Calu3 (cell line): ENCODE measurements around the gene FAM118B. TPM values are rescaled to one million over a fixed set of nuclear protein-coding genes. Genes with fewer than 3 reads are reported as not detected.

ENCODE experiments used
- BruUV-seq: library from RNA; stranded (reverse); fragments of 400-500 nt; replicated peaks from 2 replicates; lab custom pipeline; 2021; lab: Mats Ljungman, UMichigan
- CTCF ChIA-PET: fragments of 300-600 bp; sonication (Branson Sonifier 250); formaldehyde crosslinking; loops from one replicate; lab custom pipeline; 2022; ENCODE audit warnings: antibody characterized with exemption; lab: Charles Lee
- DNase-seq: peaks from one replicate; pipeline ENCODE4 v3.0.0; 2022
- H3K27ac Mint-ChIP-seq: one replicate; pipeline ENCODE4 v1.8.0; 2022; ENCODE audit warnings: mixed read lengths; ENCODE audit not compliant: unreplicated experiment
- H3K27me3 Mint-ChIP-seq: one replicate; pipeline ENCODE4 v1.8.0; 2022; ENCODE audit warnings: mixed read lengths; ENCODE audit not compliant: unreplicated experiment
- H3K36me3 Mint-ChIP-seq: one replicate; pipeline ENCODE4 v1.8.0; 2022; ENCODE audit warnings: mild to moderate bottlenecking, moderate library complexity, mixed read lengths; ENCODE audit not compliant: insufficient read depth, unreplicated experiment
- H3K4me1 Mint-ChIP-seq: one replicate; pipeline ENCODE4 v1.8.0; 2022; ENCODE audit warnings: mild to moderate bottlenecking, low read depth, mixed read lengths; ENCODE audit not compliant: unreplicated experiment
- H3K4me3 Mint-ChIP-seq: one replicate; pipeline ENCODE4 v1.8.0; 2022; ENCODE audit warnings: mild to moderate bottlenecking, low read depth, moderate library complexity, mixed read lengths; ENCODE audit not compliant: unreplicated experiment
- H3K9me3 Mint-ChIP-seq: one replicate; pipeline ENCODE4 v1.8.0; 2022; ENCODE audit warnings: low read depth, mixed read lengths; ENCODE audit not compliant: unreplicated experiment
- intact Hi-C: fragments of 100-400 bp; cut with micrococcal nuclease; formaldehyde crosslinking; loops from one replicate; pipeline ENCODE4 v1.10.0; 2022; ENCODE audit not compliant: unreplicated experiment
- total RNA-seq: library from RNA; stranded (reverse); gene quantifications from 2 replicates; pipeline ENCODE4 v1.2.3, GENCODE V29; 2022
- TF ChIP-seq, protein P1 (sequence below): fragments of 200-600 bp; IDR thresholded peaks from one replicate; pipeline ENCODE4 v1.8.0; 2022; ENCODE audit warnings: antibody characterized with exemption; ENCODE audit not compliant: unreplicated experiment

The FAM118B gene
- total RNA-seq, 1 experiment from 2014 or later = 15.7 TPM

- Mint-ChIP-seq H3K36me3 (peaks cover 18% of the 10 kb centered on the region), H3K9me3 (no peaks in the 10 kb centered on the region), H3K27ac (no peak overlapping the region), H3K4me1 (peaks cover 49% of the 10 kb centered on the region), H3K27me3 (no peaks in the 10 kb centered on the region), H3K4me3 (no peak overlapping the region)
- DNase-seq = no peak
- TF ChIP-seq, protein P1, sequence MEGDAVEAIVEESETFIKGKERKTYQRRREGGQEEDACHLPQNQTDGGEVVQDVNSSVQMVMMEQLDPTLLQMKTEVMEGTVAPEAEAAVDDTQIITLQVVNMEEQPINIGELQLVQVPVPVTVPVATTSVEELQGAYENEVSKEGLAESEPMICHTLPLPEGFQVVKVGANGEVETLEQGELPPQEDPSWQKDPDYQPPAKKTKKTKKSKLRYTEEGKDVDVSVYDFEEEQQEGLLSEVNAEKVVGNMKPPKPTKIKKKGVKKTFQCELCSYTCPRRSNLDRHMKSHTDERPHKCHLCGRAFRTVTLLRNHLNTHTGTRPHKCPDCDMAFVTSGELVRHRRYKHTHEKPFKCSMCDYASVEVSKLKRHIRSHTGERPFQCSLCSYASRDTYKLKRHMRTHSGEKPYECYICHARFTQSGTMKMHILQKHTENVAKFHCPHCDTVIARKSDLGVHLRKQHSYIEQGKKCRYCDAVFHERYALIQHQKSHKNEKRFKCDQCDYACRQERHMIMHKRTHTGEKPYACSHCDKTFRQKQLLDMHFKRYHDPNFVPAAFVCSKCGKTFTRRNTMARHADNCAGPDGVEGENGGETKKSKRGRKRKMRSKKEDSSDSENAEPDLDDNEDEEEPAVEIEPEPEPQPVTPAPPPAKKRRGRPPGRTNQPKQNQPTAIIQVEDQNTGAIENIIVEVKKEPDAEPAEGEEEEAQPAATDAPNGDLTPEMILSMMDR = no peak
- intact Hi-C loops = no loop called here
- CTCF ChIA-PET = no interaction called here
- BruUV-seq = no TSS peak
Measured at GRCh38 chr11:126216526-126217305, 5.1 kb downstream of the FAM118B start.

GRCh38 chr11:126217491-126217890 is 5.9 kb downstream of the FAM118B start:
- no peak overlapping the region for H3K4me3 Mint-ChIP-seq
- intact Hi-C loops = no loop called here
- DNase-seq = no peak
- BruUV-seq = no TSS peak
- H3K27me3 Mint-ChIP-seq = no peaks in the 10 kb centered on the region
- peaks cover 43% of the 10 kb centered on the region for H3K4me1 Mint-ChIP-seq
- no peaks in the 10 kb centered on the region for H3K9me3 Mint-ChIP-seq
- peaks cover 10% of the 10 kb centered on the region for H3K36me3 Mint-ChIP-seq
- CTCF ChIA-PET = no interaction called here
- H3K27ac Mint-ChIP-seq = no peak overlapping the region
- TF ChIP-seq, protein P1 = no peak

DNA sequence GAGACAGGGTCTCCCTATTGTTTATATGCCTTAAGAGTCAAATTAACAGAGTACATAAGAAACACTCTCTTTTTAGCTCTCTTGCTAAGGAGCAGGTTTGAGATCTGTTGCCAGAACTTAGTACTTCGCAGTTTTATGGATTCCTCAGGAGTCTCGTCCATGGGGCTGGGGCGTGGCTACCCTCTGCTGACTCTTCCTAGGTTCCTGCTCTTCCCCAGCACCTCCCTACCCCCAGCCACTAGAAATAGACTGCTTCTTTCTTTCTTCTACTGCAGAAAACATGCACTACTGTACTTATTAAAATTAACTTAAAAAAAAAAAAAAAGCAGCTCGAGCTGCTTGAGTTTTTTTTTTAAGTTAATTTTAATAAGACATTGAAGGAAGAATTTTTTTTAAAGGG is 8.0 kb downstream of the FAM118B start:
- no peak for DNase-seq
- CTCF ChIA-PET = no interaction called here
- TF ChIP-seq, protein P1 = no peak
- no peaks in the 10 kb centered on the region for H3K9me3 Mint-ChIP-seq
- H3K27me3 Mint-ChIP-seq = no peaks in the 10 kb centered on the region
- H3K36me3 Mint-ChIP-seq = peaks cover 1% of the 10 kb centered on the region
- intact Hi-C loops = no loop called here
- no peak overlapping the region for H3K27ac Mint-ChIP-seq
- no TSS peak for BruUV-seq
- H3K4me3 Mint-ChIP-seq = no peak overlapping the region
- peaks cover 31% of the 10 kb centered on the region for H3K4me1 Mint-ChIP-seq

DNA sequence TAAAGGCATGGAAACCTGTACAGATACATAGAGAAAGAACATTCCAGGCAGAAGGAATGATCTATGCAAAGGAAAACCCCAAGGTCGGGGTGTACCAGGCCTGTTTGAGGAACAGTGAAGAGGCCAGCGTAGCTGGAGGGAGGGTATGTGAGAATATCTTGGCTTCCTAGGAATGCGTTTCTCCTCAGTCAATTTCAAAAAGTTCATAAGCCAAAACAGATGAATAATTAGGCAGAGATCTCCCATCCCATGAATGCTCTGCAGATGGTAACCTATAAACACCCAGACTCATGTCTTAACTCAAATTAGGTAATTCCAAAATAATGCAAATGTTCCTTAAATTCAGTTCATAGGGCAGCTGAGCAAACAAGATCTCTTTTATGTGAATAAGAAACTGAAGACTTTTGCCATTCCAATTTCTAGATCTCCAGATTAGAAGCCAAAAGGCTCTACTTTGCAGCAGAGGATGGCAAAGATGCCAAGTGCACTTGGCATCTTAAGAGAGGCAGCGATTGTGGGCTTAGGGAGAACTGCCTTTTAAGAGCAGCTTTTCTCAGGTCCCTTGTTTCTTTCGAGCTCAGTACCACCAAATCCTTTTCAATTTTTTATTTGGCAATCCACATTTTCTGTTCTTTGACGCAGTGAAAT is 13.2 kb downstream of the FAM118B start:
- TF ChIP-seq, protein P1 = no peak
- CTCF ChIA-PET = no interaction called here
- Mint-ChIP-seq H3K27me3 (no peaks in the 10 kb centered on the region), H3K9me3 (no peaks in the 10 kb centered on the region), H3K4me1 (peaks cover 7% of the 10 kb centered on the region), H3K4me3 (no peak overlapping the region), H3K27ac (no peak overlapping the region), H3K36me3 (no peaks in the 10 kb centered on the region)
- intact Hi-C loops = no loop called here
- BruUV-seq = no TSS peak
- DNase-seq = no peak
